Measurements from ENCODE around the gene SBK1.

DNA sequence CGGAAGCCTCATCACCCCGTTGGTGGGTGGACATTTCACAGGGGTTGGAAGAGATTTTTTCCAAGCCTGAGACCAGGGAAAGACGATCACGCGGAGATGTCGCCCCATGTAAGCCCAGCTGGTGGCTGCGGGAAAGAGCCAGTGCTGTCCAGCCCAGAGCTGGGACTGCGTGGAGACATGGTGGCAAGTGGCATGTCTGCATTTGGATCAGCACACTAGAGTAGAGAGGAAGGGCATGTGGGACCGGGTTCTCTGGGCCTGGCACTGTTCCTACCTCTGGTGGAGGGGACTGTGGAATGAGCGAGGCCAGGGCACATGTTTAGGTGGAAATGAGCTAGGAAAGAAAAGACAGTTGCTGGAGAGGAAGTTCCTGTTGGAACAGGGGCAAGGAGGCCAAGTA lies 20.0 kb downstream of the SBK1 start:
- TF ChIP-seq CTCF (IDR thresholded peaks at IDR 0.05 in 4 of 5, conservative IDR thresholded peaks at IDR 0.05 in 1 of 5): no peak
- no peak for TF ChIP-seq POLR2A (IDR thresholded peaks at IDR 0.05)
